Measurements from ENCODE around the gene ADGRF3. TPM values are rescaled to one million over a fixed set of nuclear protein-coding genes. Genes with fewer than 3 reads are reported as not detected.

The ADGRF3 gene
- total RNA-seq, 1 donor from 2014 or later: 0.56 TPM

Other genes starting within 250 kb of the ADGRF3 start
- gene GAREM2, start 173.7 kb downstream of the ADGRF3 start, total RNA-seq: 15.2 and 20.8 TPM in 2 replicates
- gene HADHA, start 102.2 kb downstream of the ADGRF3 start, total RNA-seq: 114 and 124 TPM in 2 replicates
- gene HADHB, start 101.8 kb downstream of the ADGRF3 start, total RNA-seq: 93.1 and 98.5 TPM in 2 replicates
- 13.3 and 16.1 TPM in 2 replicates for gene SELENOI, start 646 bp downstream of the ADGRF3 start, total RNA-seq
- not detected in 2 replicates for gene DRC1, start 55.1 kb upstream of the ADGRF3 start, total RNA-seq
- not detected in 2 replicates for gene OTOF, start 131.3 kb upstream of the ADGRF3 start, total RNA-seq

Measured in osteocyte (in vitro differentiated cells).